ENCODE results near the gene HMCES.
A peak's percentile ranks its signal among the peaks of the same experiment; 100 is the strongest.
"Not testable (repeated sequence)": the region's sequence is repeated elsewhere in the genome, so short reads cannot be mapped to it uniquely, and the experiment has no call there.

Gene HMCES

GRCh38 chr3:129339833-129340232 lies 61.2 kb downstream of the HMCES start:
- H4K8ac ChIP-seq (ENCODE audit: low read depth, low read length); H3K4me3 ChIP-seq (ENCODE audit: low read length in 2 of 2); H3K27me3 ChIP-seq (ENCODE audit: control insufficient read depth in 3 of 3, insufficient read depth in 3 of 3, low read depth in 1 of 3, low read length in 3 of 3); H4K91ac ChIP-seq (ENCODE audit: low read depth, low read length, poor library complexity); H2BK5ac ChIP-seq (ENCODE audit: low read length); H3K9me3 ChIP-seq (replicated peaks in 1 of 2; ENCODE audit: control insufficient read depth in 2 of 2, insufficient read depth in 1 of 2, low read depth in 1 of 2, low read length in 2 of 2); H3K27ac ChIP-seq (replicated peaks; ENCODE audit: low read length); H2BK12ac ChIP-seq (ENCODE audit: low read length); H2AFZ ChIP-seq (ENCODE audit: low read length); H3K4ac ChIP-seq (ENCODE audit: low read length); H3K4me1 ChIP-seq (ENCODE audit: control insufficient read depth in 2 of 2, insufficient read depth in 1 of 2, low read depth in 1 of 2, low read length in 2 of 2); H3K23ac ChIP-seq (ENCODE audit: low read depth, low read length, poor library complexity); H3K18ac ChIP-seq (ENCODE audit: low read length); H3K4me2 ChIP-seq (ENCODE audit: insufficient read depth, low read length, poor library complexity, severe bottlenecking); H2BK120ac ChIP-seq (ENCODE audit: low read depth, low read length); H3K36me3 ChIP-seq (replicated peaks in 1 of 2; ENCODE audit: control insufficient read depth in 2 of 2, insufficient read depth in 2 of 2, low read length in 2 of 2); H3K79me1 ChIP-seq (ENCODE audit: low read depth, low read length); H2BK15ac ChIP-seq (ENCODE audit: low read length); H3K14ac ChIP-seq (ENCODE audit: low read length); H3K9ac ChIP-seq (ENCODE audit: low read depth, low read length, poor library complexity); DNase-seq (ENCODE audit: low spot score); H2AK5ac ChIP-seq (ENCODE audit: low read depth, low read length): not testable (repeated sequence)
- WGBS, 2 donors (ENCODE audit: extremely low coverage in 2 of 2, insufficient read length in 2 of 2, insufficient replicate concordance in 1 of 2), result no CpG with 5 or more reads among the region's 30 CpGs

DNA sequence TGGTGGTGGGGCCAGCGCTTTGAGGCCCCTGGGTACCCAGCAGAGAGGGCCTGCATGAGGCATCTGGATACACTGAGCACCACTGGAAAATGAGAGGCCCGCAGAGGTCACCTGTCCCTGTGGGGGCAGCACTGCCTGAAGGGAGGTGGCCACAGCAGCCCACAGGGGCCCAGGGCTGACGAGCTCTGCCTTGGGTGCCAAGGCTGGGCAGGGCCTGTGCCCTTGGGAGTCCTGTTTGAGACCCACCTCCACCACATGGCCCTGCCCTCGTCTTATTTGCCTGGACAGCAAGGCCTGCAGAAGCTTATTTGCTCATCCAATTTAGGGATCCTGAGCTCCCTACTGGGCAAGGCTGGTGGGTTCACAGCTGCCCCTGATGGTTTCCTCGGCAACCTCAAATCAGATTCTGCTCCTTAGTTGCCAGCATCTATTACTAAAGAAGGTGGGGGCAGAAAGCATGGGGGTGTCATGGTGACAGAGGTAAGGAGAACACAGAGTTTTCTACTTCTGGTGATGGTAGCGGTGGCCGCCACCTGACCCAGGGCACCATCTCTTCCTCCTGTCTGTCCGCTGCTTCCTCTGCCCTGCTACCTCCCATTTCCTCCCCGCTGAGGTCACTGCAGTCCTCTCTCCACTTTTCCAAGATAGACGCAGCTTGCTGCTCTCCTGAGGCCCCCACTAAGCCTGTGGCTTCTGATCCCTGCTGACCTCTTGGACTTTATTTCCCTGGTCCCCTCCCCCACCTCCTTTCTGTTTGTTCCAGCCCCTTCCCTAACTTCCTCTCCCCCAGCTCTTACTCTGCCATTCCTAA lies 62.9 kb downstream of the HMCES start:
- Histone ChIP-seq H3K27me3 (ENCODE audit: control insufficient read depth in 3 of 3, insufficient read depth in 3 of 3, low read depth in 1 of 3, low read length in 3 of 3) (peaks cover 0 to 3% (median 0%) of the 10 kb centered on the region in 3 experiments), H3K4me2 (ENCODE audit: insufficient read depth, low read length, poor library complexity, severe bottlenecking) (no peak overlapping the region), H3K18ac (ENCODE audit: low read length) (no peak overlapping the region), H3K36me3 (replicated peaks in 1 of 2; ENCODE audit: control insufficient read depth in 2 of 2, insufficient read depth in 2 of 2, low read length in 2 of 2) (no peaks in the 10 kb centered on the region), H3K9me3 (replicated peaks in 1 of 2; ENCODE audit: control insufficient read depth in 2 of 2, insufficient read depth in 1 of 2, low read depth in 1 of 2, low read length in 2 of 2) (no peaks in the 10 kb centered on the region), H3K4me1 (ENCODE audit: control insufficient read depth in 2 of 2, insufficient read depth in 1 of 2, low read depth in 1 of 2, low read length in 2 of 2) (peaks cover 5 to 11% of the 10 kb centered on the region in 2 donors), H2AK5ac (ENCODE audit: low read depth, low read length) (peak overlapping the region; percentile 63), H2BK12ac (ENCODE audit: low read length) (peak overlapping the region; percentile 73), H3K9ac (ENCODE audit: low read depth, low read length, poor library complexity) (no peak overlapping the region), H2BK5ac (ENCODE audit: low read length) (no peak overlapping the region), H3K14ac (ENCODE audit: low read length) (no peak overlapping the region), H2BK120ac (ENCODE audit: low read depth, low read length) (no peak overlapping the region), H4K91ac (ENCODE audit: low read depth, low read length, poor library complexity) (no peak overlapping the region), H2AFZ (ENCODE audit: low read length) (no peak overlapping the region), H3K79me1 (ENCODE audit: low read depth, low read length) (no peaks in the 10 kb centered on the region), H3K27ac (replicated peaks; ENCODE audit: low read length) (no peak overlapping the region), H3K4ac (ENCODE audit: low read length) (no peak overlapping the region), H3K23ac (ENCODE audit: low read depth, low read length, poor library complexity) (no peak overlapping the region), H2BK15ac (ENCODE audit: low read length) (no peak overlapping the region), H3K4me3 (ENCODE audit: low read length in 2 of 2) (no peak overlapping the region), H4K8ac (ENCODE audit: low read depth, low read length) (no peak overlapping the region)
- no CpG with 5 or more reads among the region's 10 CpGs for WGBS, 2 donors (ENCODE audit: extremely low coverage in 2 of 2, insufficient read length in 2 of 2, insufficient replicate concordance in 1 of 2)
- no peak for DNase-seq (ENCODE audit: low spot score)

GRCh38 chr3:129343643-129344360 lies 65.1 kb downstream of the HMCES start:
- no peak overlapping the region for H2BK120ac ChIP-seq (ENCODE audit: low read depth, low read length)
- peaks cover 10 to 12% of the 10 kb centered on the region in 2 donors for H3K4me1 ChIP-seq (ENCODE audit: control insufficient read depth in 2 of 2, insufficient read depth in 1 of 2, low read depth in 1 of 2, low read length in 2 of 2)
- H3K4me2 ChIP-seq (ENCODE audit: insufficient read depth, low read length, poor library complexity, severe bottlenecking), result peak overlapping the region; percentile 73
- H3K23ac ChIP-seq (ENCODE audit: low read depth, low read length, poor library complexity), result no peak overlapping the region
- no peak overlapping the region for H3K27ac ChIP-seq (replicated peaks; ENCODE audit: low read length)
- no peaks in the 10 kb centered on the region for H3K36me3 ChIP-seq (replicated peaks in 1 of 2; ENCODE audit: control insufficient read depth in 2 of 2, insufficient read depth in 2 of 2, low read length in 2 of 2)
- H3K14ac ChIP-seq (ENCODE audit: low read length), result no peak overlapping the region
- peak overlapping the region in 1 of 2 donors; percentile 74 for H3K4me3 ChIP-seq (ENCODE audit: low read length in 2 of 2)
- no peaks in the 10 kb centered on the region for H3K9me3 ChIP-seq (replicated peaks in 1 of 2; ENCODE audit: control insufficient read depth in 2 of 2, insufficient read depth in 1 of 2, low read depth in 1 of 2, low read length in 2 of 2)
- peak overlapping the region; percentile 98 for H3K18ac ChIP-seq (ENCODE audit: low read length)
- peak overlapping the region; percentile 67 for H2BK15ac ChIP-seq (ENCODE audit: low read length)
- H2AK5ac ChIP-seq (ENCODE audit: low read depth, low read length), result peak overlapping the region; percentile 99
- H3K79me1 ChIP-seq (ENCODE audit: low read depth, low read length), result no peaks in the 10 kb centered on the region
- H2AFZ ChIP-seq (ENCODE audit: low read length), result peak overlapping the region; percentile 45
- peaks cover 0 to 3% (median 0%) of the 10 kb centered on the region in 3 experiments for H3K27me3 ChIP-seq (ENCODE audit: control insufficient read depth in 3 of 3, insufficient read depth in 3 of 3, low read depth in 1 of 3, low read length in 3 of 3)
- H4K8ac ChIP-seq (ENCODE audit: low read depth, low read length), result peak overlapping the region; percentile 92
- peak overlapping the region; percentile 75 for H2BK5ac ChIP-seq (ENCODE audit: low read length)
- no peak overlapping the region for H4K91ac ChIP-seq (ENCODE audit: low read depth, low read length, poor library complexity)
- no CpG with 5 or more reads among the region's 39 CpGs for WGBS, 2 donors (ENCODE audit: extremely low coverage in 2 of 2, insufficient read length in 2 of 2, insufficient replicate concordance in 1 of 2)
- peak overlapping the region; percentile 76 for H3K4ac ChIP-seq (ENCODE audit: low read length)
- peak overlapping the region; percentile 97 for H2BK12ac ChIP-seq (ENCODE audit: low read length)
- H3K9ac ChIP-seq (ENCODE audit: low read depth, low read length, poor library complexity), result peak overlapping the region; percentile 77
- DNase-seq (ENCODE audit: low spot score), result peak; percentile 39
